Suppressor macrophage (primary cell): ENCODE data around the gene RAB44.

ENCODE experiments used
- DNase-seq, 4 experiments: peaks; one replicate each; pipeline ENCODE4 v3.0.0-alpha.2; 2020 to 2022

The RAB44 gene

GRCh38 chr6:36776167-36776566 lies 78.5 kb downstream of the RAB44 start:
- no peak for DNase-seq

- DNase-seq: peak; percentile 57 to 76 (median 69)
Observed at GRCh38 chr6:36777801-36778200, 80.2 kb downstream of the RAB44 start.

- DNase-seq: no peak
Observed at GRCh38 chr6:36779227-36779626, 81.6 kb downstream of the RAB44 start.

GRCh38 chr6:36780442-36781177 lies 83.0 kb downstream of the RAB44 start:
- DNase-seq: peak; percentile 31 to 71 (median 60)

- DNase-seq: no peak
Observed at GRCh38 chr6:36781669-36782068, 84.0 kb downstream of the RAB44 start.
